CD14-positive monocyte (primary cell): ENCODE results near the gene BSN. TPM values are rescaled to one million over a fixed set of nuclear protein-coding genes. Genes with fewer than 3 reads are reported as not detected.

Experiments
- DNase-seq, 3 donors: peaks; one replicate each; pipeline ENCODE4 v3.0.0-alpha.2; 2011 to 2022
- H2AFZ ChIP-seq: 2 replicates; pipeline ENCODE4 v1.6.0; 2012; ENCODE audit warnings: mild to moderate bottlenecking, low read depth, low read length, inconsistent platforms; ENCODE audit not compliant: insufficient read depth, poor library complexity, severe bottlenecking
- H3K27ac ChIP-seq, 2 donors: 1 replicate in 1 of 2; 2 replicates in 1 of 2; pipeline ENCODE4 v1.5.1; 2012 to 2013; ENCODE audit warnings: low read length in 2 of 2, control low read depth in 1 of 2, inconsistent platforms in 1 of 2, low read depth in 1 of 2, mild to moderate bottlenecking in 1 of 2
- H3K27me3 ChIP-seq, 2 donors: one replicate each; pipeline versions ENCODE4 v1.6.0 to v1.6.1; 2011 to 2013; ENCODE audit warnings: low read length in 2 of 2; ENCODE audit not compliant: control insufficient read depth in 2 of 2, insufficient read depth in 2 of 2
- H3K36me3 ChIP-seq, 2 donors: replicated peaks in 1 of 2; 1 replicate in 1 of 2; 2 replicates in 1 of 2; pipeline versions ENCODE4 v1.5.1 to v1.6.1; 2012 to 2013; ENCODE audit warnings: low read length in 2 of 2, control low read depth in 1 of 2, inconsistent platforms in 1 of 2, mild to moderate bottlenecking in 1 of 2; ENCODE audit not compliant: insufficient read depth in 2 of 2, control insufficient read depth in 1 of 2
- H3K4me1 ChIP-seq, 2 donors: 1 replicate in 1 of 2; 2 replicates in 1 of 2; pipeline versions ENCODE4 v1.5.1 to v1.6.1; 2012 to 2013; ENCODE audit warnings: low read length in 2 of 2, control low read depth in 1 of 2, inconsistent platforms in 1 of 2, mild to moderate bottlenecking in 1 of 2, moderate library complexity in 1 of 2; ENCODE audit not compliant: insufficient read depth in 2 of 2, control insufficient read depth in 1 of 2
- H3K4me2 ChIP-seq: replicated peaks from 2 replicates; pipeline ENCODE3; 2012; ENCODE audit warnings: low read length, moderate library complexity, mild to moderate bottlenecking; ENCODE audit not compliant: poor library complexity, severe bottlenecking; ENCODE audit errors: extremely low read depth
- H3K4me3 ChIP-seq, 3 experiments: fragments of 200-600 bp in 1 of 3; sonication (generic) in 1 of 3; replicated peaks in 1 of 3; 1 replicate in 2 of 3; 2 replicates in 1 of 3; pipeline ENCODE4 v1.5.1; 2011 to 2013; ENCODE audit warnings: low read length in 3 of 3, mild to moderate bottlenecking in 3 of 3, control low read depth in 2 of 3, low read depth in 2 of 3, inconsistent platforms in 1 of 3, moderate library complexity in 1 of 3
- H3K79me2 ChIP-seq: 2 replicates; pipeline ENCODE4 v1.6.0; 2012; ENCODE audit warnings: mild to moderate bottlenecking, control low read depth, inconsistent platforms, low read length, moderate library complexity; ENCODE audit not compliant: insufficient read depth
- H3K9ac ChIP-seq: 2 replicates; pipeline ENCODE4 v1.6.0; 2017; ENCODE audit warnings: low read length, mild to moderate bottlenecking; ENCODE audit not compliant: insufficient read depth, poor library complexity, severe bottlenecking
- H3K9me3 ChIP-seq, 2 donors: replicated peaks in 1 of 2; 1 replicate in 1 of 2; 2 replicates in 1 of 2; pipeline versions ENCODE4 v1.5.1 to v1.6.1; 2012 to 2013; ENCODE audit warnings: low read length in 2 of 2, control low read depth in 1 of 2; ENCODE audit not compliant: control insufficient read depth in 1 of 2, insufficient read depth in 1 of 2
- H4K20me1 ChIP-seq: 2 replicates; pipeline ENCODE4 v1.6.0; 2012; ENCODE audit warnings: mild to moderate bottlenecking, low read length, control low read depth, moderate library complexity; ENCODE audit not compliant: insufficient read depth
- H3K27ac Mint-ChIP-seq, 7 donors: one replicate each; pipeline ENCODE4 v1.8.0; 2020; ENCODE audit warnings: mild to moderate bottlenecking in 7 of 7, mixed read lengths in 7 of 7, moderate library complexity in 6 of 7, inconsistent platforms in 2 of 7
- H3K27me3 Mint-ChIP-seq, 3 donors: one replicate each; pipeline ENCODE4 v1.8.0; 2021 to 2022; ENCODE audit warnings: low read depth in 3 of 3, mild to moderate bottlenecking in 3 of 3, mixed read lengths in 3 of 3, moderate library complexity in 3 of 3, inconsistent platforms in 1 of 3
- H3K36me3 Mint-ChIP-seq, 2 donors: one replicate each; pipeline ENCODE4 v1.8.0; 2020; ENCODE audit warnings: mixed read lengths in 2 of 2, inconsistent platforms in 1 of 2, mild to moderate bottlenecking in 1 of 2
- H3K4me1 Mint-ChIP-seq: one replicate; pipeline ENCODE4 v1.8.0; 2020; ENCODE audit warnings: mild to moderate bottlenecking, mixed read lengths
- H3K4me3 Mint-ChIP-seq, 2 donors: one replicate each; pipeline ENCODE4 v1.8.0; 2020; ENCODE audit warnings: mild to moderate bottlenecking in 2 of 2, mixed read lengths in 2 of 2, moderate library complexity in 1 of 2
- H3K9me3 Mint-ChIP-seq, 7 donors: one replicate each; pipeline ENCODE4 v1.8.0; 2020 to 2022; ENCODE audit warnings: mixed read lengths in 7 of 7, mild to moderate bottlenecking in 6 of 7, moderate library complexity in 6 of 7, inconsistent platforms in 2 of 7
- CTCF ChIP-seq: fragments of 200-600 bp; IDR thresholded peaks from one replicate; pipeline ENCODE4 v1.8.0; 2022; ENCODE audit warnings: antibody characterized with exemption, mild to moderate bottlenecking
- WGBS: methylation state at CpG from one replicate; pipeline ENCODE4 v1.1.5; 2013; ENCODE audit warnings: missing lambda C conversion rate; ENCODE audit not compliant: insufficient coverage; 5-methylcytosine and 5-hydroxymethylcytosine counted together
- intact Hi-C, 2 donors: fragments of 100-400 bp; cut with micrococcal nuclease; formaldehyde crosslinking; loops; one replicate each; pipeline versions ENCODE4 v1.15.0 to v1.15.1; 2023
- polyA plus RNA-seq, 3 donors: library from polyadenylated mRNA; depleted of rRNA in 1 of 3; unstranded in 2 of 3; stranded (reverse) in 1 of 3; fragments of 300-500 nt in 2 of 3; fragments of >200 nt in 1 of 3; fragmentation: Illumina TruSeq in 2 of 3; gene quantifications; 1 replicate in 2 of 3; 2 replicates in 1 of 3; pipeline ENCODE4 v1.2.3, GENCODE V29; 2012 to 2021

The BSN gene
- polyA plus RNA-seq, 3 donors = not detected

- no peak for TF ChIP-seq CTCF
- Histone ChIP-seq H4K20me1 (peaks cover 12% of the 10 kb centered on the region), H3K9me3 (no peaks in the 10 kb centered on the region), H3K27ac (no peak overlapping the region), H3K4me1 (no peaks in the 10 kb centered on the region), H3K9ac (no peak overlapping the region), H3K4me3 (no peak overlapping the region), H3K36me3 (peaks cover 27 to 35% of the 10 kb centered on the region in 2 donors), H2AFZ (no peak overlapping the region), H3K79me2 (no peaks in the 10 kb centered on the region), H3K27me3 (no peaks in the 10 kb centered on the region), H3K4me2 (no peak overlapping the region)
- Mint-ChIP-seq H3K27me3 (no peaks in the 10 kb centered on the region), H3K36me3 (peaks cover 39 to 42% of the 10 kb centered on the region in 2 donors), H3K4me1 (no peaks in the 10 kb centered on the region), H3K27ac (no peak overlapping the region), H3K4me3 (no peak overlapping the region), H3K9me3 (peaks cover 0 to 2% (median 0%) of the 10 kb centered on the region in 7 donors)
- 95% methylated on average over 15 of the region's 16 CpGs for WGBS
- DNase-seq = no peak
- intact Hi-C loops = no loop called here
These were observed 22.6 kb upstream of the BSN start for GRCh38 chr3:49531715-49532114.

GRCh38 chr3:49533031-49533430, 21.2 kb upstream of the BSN start:
- intact Hi-C loops = no loop called here
- Mint-ChIP-seq H3K36me3 (peaks cover 39 to 42% of the 10 kb centered on the region in 2 donors), H3K4me3 (no peak overlapping the region), H3K27ac (no peak overlapping the region), H3K9me3 (peaks cover 0 to 2% (median 0%) of the 10 kb centered on the region in 7 donors), H3K4me1 (no peaks in the 10 kb centered on the region), H3K27me3 (no peaks in the 10 kb centered on the region)
- 98% methylated on average over 8 of the region's 13 CpGs for WGBS
- Histone ChIP-seq H4K20me1 (peaks cover 12% of the 10 kb centered on the region), H3K4me2 (no peak overlapping the region), H3K79me2 (no peaks in the 10 kb centered on the region), H3K4me3 (no peak overlapping the region), H3K9ac (no peak overlapping the region), H3K9me3 (no peaks in the 10 kb centered on the region), H2AFZ (no peak overlapping the region), H3K4me1 (no peaks in the 10 kb centered on the region), H3K36me3 (peaks cover 27 to 35% of the 10 kb centered on the region in 2 donors), H3K27me3 (no peaks in the 10 kb centered on the region), H3K27ac (no peak overlapping the region)
- no peak for TF ChIP-seq CTCF
- no peak for DNase-seq
